Measurements from ENCODE around the gene DKC1.
"Not testable (repeated sequence)": the region's sequence is repeated elsewhere in the genome, so short reads cannot be mapped to it uniquely, and the experiment has no call there.

Gene DKC1

DNA sequence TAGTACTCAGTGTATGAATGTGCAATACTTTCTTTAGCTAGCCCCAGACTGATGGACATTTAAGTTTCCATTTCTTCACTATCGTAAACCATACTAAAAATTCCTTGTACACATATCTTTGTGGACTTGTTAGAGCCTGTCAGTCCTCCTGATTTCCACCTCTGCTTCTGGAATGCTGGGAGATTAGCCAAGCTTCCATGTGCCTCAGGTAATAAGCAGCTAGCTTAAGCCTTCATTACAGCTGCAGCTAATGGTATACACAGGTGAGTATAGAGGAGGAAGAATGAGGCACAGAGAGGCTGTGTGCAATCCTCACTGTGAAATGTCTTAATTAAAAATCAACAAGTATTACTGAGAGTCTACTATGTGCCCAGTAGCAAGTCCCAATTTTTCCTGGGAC, 62.0 kb downstream of the DKC1 start:
- TF ChIP-seq, protein P1, sequence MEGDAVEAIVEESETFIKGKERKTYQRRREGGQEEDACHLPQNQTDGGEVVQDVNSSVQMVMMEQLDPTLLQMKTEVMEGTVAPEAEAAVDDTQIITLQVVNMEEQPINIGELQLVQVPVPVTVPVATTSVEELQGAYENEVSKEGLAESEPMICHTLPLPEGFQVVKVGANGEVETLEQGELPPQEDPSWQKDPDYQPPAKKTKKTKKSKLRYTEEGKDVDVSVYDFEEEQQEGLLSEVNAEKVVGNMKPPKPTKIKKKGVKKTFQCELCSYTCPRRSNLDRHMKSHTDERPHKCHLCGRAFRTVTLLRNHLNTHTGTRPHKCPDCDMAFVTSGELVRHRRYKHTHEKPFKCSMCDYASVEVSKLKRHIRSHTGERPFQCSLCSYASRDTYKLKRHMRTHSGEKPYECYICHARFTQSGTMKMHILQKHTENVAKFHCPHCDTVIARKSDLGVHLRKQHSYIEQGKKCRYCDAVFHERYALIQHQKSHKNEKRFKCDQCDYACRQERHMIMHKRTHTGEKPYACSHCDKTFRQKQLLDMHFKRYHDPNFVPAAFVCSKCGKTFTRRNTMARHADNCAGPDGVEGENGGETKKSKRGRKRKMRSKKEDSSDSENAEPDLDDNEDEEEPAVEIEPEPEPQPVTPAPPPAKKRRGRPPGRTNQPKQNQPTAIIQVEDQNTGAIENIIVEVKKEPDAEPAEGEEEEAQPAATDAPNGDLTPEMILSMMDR (IDR thresholded peaks at IDR 0.05; ENCODE audit: insufficient read depth, low read length): no peak
- no peak for TF ChIP-seq SPI1 (IDR thresholded peaks at IDR 0.05; ENCODE audit: borderline replicate concordance, low read depth)
- TF ChIP-seq GABPA (IDR thresholded peaks at IDR 0.05; ENCODE audit: low read depth): no peak
- TF ChIP-seq, protein P2, sequence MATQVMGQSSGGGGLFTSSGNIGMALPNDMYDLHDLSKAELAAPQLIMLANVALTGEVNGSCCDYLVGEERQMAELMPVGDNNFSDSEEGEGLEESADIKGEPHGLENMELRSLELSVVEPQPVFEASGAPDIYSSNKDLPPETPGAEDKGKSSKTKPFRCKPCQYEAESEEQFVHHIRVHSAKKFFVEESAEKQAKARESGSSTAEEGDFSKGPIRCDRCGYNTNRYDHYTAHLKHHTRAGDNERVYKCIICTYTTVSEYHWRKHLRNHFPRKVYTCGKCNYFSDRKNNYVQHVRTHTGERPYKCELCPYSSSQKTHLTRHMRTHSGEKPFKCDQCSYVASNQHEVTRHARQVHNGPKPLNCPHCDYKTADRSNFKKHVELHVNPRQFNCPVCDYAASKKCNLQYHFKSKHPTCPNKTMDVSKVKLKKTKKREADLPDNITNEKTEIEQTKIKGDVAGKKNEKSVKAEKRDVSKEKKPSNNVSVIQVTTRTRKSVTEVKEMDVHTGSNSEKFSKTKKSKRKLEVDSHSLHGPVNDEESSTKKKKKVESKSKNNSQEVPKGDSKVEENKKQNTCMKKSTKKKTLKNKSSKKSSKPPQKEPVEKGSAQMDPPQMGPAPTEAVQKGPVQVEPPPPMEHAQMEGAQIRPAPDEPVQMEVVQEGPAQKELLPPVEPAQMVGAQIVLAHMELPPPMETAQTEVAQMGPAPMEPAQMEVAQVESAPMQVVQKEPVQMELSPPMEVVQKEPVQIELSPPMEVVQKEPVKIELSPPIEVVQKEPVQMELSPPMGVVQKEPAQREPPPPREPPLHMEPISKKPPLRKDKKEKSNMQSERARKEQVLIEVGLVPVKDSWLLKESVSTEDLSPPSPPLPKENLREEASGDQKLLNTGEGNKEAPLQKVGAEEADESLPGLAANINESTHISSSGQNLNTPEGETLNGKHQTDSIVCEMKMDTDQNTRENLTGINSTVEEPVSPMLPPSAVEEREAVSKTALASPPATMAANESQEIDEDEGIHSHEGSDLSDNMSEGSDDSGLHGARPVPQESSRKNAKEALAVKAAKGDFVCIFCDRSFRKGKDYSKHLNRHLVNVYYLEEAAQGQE (IDR thresholded peaks at IDR 0.05; ENCODE audit: insufficient replicate concordance, low read depth): no peak
- H3K27ac ChIP-seq (replicated peaks): no peak overlapping the region
- H3K27me3 ChIP-seq (ENCODE audit: insufficient read depth, poor library complexity, severe bottlenecking): no peaks in the 10 kb centered on the region
- H3K4me3 ChIP-seq (replicated peaks; ENCODE audit: insufficient read depth, low read length): no peak overlapping the region
- no peak for DNase-seq (ENCODE audit: low read depth in 1 of 2, low spot score in 1 of 2)

DNA sequence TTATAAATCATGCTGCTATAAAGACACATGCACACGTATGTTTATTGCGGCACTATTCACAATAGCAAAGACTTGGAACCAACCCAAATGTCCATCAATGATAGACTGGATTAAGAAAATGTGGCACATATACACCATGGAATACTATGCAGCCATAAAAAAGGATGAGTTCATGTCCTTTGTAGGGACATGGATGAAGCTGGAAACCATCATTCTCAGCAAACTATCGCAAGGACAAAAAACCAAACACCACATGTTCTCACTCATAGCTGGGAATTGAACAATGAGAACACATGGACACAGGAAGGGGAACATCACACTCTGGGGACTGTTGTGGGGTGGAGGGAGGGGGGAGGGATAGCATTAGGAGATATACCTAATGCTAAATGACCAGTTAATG, 62.9 kb downstream of the DKC1 start:
- DNase-seq (ENCODE audit: low read depth in 1 of 2, low spot score in 1 of 2): not testable (repeated sequence)

More for the DNA sequence above, 62.9 kb downstream of the DKC1 start:
- not testable (repeated sequence) for H3K27me3 ChIP-seq (ENCODE audit: insufficient read depth, poor library complexity, severe bottlenecking); H3K4me3 ChIP-seq (replicated peaks; ENCODE audit: insufficient read depth, low read length); H3K27ac ChIP-seq (replicated peaks)

Data from HL-60 (cell line).